Measurements from ENCODE around the gene FGD6.
"Not testable (repeated sequence)": the region's sequence is repeated elsewhere in the genome, so short reads cannot be mapped to it uniquely, and the experiment has no call there.

Gene FGD6

DNA sequence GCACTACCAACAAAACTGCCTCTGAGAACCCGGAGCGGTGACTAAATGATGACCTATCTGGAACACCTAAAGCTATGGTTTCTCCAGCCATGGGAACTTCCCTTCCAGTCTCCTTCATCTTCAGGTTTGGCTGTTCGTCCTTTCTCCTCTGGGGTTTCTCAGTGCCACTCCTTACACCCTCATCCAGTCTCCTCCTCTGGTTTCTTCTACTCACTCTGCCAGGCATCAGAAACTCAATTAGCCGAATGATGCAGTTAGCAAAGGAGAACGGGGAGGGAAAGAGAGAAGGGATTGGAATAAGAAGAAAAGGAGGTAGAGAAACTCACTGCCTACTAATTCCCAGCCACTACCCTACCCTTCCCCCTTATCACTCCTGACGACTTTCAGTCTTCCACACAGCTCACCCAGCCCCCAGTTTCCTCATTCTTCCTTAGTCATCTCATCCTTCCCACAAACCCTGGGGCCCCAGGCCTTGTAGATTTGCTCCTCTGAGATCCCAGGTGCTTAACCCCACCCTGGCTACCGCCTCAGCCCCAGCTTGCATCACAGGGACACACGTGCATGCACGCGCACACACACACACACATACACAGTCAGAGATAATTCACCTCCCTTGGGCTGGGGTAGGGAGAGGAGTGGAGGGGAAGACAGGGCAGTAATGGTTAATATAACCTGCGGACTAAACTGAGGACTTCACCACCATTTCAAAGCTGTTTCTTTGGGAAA, 13.0 kb downstream of the FGD6 start:
- no peak for DNase-seq

DNA sequence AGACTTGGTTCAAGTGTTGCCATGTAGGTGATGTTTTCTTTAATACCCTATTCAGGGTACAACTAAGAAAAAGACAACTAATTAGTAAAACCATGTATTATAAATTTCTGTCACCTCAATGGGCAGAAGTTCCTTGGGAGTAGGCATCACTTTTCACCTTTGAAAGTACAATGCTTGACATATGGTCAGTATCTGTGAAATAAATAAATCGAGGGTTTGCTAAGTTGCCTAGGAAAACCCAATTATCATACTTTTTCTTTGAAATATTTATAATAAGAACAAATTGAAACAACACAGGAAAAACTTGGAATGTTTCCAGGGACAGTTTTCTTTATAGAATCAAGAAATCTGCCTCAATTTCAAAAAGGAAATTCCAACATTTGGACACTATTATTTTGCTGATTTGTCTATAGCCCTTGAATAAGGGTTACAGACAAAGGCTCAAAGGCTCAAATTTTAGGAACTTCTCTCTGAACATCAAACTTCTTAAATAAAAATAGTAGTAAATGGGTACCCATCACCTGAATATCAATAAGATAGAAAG, 13.7 kb downstream of the FGD6 start:
- no peak for DNase-seq

DNA sequence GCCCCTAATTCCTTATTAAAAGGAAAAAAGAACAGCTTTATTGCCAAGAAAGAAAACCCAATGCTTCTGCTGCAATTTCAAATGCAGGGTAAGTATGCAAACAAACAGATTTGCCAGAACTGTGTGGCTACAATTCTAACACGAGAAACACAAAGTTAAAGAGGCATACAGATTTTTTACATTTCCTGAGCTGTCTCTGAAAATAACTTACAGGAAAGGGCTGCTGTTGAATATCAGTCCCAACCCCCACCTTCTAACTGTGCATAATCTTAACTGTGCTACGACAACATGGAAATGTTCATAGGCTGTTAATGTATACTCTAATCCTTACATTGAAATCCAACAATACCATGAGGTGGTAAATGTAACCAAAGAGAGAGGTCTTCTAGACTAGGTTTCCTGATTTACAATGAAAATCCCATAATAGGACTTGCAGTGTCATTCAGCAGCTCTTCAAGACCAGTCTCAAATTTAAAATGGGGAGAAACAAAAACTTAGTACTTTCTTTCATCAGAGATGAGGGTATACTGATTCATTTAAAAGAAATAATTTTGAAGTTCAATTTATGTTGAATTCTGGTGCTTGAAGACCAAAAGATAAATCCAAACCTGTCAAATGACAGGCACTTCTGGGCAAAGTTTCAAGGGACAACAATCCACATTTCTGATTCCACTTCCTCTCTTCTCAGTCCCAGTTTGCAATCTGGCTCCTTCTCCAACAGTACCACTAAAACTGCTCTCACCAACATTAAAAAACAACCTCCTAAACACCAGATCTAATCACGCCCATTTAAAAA, 14.4 kb downstream of the FGD6 start:
- DNase-seq = no peak

DNA sequence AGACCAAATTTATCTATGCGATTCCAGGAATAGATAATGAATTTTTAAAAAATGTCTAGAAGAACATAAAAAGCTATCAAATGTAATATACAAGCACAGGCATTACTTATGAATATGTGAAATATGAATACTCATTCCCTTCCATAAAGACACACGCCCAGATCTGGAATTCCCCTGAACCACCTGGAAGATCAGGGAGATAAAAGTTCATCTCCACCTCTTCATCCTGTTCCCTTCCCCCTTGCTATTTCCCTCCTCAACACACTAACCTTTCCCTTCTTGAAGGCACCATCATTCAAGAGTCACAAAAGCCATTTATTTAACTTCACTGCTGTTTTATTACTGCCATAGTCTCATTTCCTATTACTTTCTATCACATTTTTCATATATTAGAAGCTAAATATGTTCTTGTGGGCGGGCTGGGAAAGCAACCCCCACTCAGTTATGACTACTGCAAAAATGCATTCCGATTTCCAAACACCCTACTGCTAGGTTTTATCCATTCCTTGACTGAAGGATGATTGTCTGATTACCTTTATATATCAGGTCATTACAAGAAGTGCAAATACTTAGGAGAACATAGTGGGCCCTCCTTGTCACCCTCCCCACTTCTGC, 16.1 kb downstream of the FGD6 start:
- no peak for DNase-seq

DNA sequence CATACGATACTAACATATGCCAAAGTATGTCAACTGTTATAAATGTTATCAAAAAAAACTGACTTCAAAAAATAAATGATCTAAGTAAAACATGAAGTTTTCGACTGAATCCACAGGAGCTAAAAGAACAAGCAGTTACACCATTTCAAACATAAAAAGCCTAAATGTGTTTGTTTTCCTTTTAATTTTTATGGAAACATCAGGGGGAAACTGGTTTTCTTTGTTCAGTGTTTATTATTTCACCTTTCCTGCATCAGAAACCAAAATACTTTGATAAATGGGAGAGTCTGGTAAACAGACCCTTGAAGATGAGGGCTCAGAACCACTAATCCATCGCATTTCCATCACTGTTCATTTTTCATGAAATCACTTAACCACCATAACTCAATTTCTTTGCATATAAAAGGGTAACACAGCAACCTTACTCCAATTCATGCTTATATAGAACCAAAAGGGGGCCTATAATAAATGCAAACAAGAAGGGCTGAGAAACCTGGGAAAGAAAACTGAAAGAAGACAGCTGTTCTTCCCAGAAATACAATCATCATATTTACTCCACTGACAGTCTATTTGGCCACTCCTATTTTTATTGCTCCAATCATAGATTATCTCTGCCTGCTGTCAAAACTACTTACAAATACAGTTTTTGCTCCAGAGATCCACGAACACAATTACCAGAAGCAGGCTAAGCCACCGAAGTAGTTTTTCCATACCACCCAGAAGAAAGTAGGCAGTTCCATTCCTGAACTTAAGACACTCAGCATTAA, 17.0 kb downstream of the FGD6 start:
- no peak for DNase-seq

DNA sequence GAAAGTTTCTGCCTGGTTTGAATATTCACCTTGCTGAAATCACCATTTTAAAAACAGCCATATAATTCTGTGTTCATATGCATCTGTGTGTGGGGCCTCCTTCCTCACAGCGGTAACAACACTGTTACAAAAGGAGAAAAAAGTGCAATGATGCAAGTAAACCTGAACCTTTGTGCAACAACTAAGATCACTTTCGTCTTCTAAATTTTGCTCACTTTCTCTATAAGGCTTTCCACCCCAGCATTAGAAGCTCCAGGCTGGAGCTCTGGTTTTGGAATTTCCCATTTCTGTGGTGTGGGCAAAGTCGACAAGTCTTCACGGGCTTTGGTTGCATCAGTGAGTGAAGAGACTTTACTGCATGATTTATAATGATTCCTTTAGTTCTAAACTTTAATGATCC, 18.4 kb downstream of the FGD6 start:
- DNase-seq = no peak

DNA sequence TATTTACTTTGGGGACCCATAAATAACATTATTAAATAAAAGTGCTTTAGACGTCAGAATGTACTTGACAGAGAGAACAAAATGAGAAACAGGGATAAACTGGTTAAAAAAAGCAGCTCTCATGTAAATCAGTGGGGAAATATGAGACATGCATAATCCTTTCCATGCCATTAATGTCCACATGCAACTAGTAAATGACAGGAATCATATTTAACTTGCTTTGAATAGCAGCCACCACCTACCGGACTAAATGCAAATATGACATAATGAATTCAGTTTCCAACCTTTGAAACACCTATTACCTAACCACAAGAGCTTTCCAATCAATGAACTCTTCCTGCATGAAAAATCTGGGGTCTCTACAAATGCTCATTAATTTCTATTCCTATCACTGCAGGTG, 19.6 kb downstream of the FGD6 start:
- DNase-seq = no peak

DNA sequence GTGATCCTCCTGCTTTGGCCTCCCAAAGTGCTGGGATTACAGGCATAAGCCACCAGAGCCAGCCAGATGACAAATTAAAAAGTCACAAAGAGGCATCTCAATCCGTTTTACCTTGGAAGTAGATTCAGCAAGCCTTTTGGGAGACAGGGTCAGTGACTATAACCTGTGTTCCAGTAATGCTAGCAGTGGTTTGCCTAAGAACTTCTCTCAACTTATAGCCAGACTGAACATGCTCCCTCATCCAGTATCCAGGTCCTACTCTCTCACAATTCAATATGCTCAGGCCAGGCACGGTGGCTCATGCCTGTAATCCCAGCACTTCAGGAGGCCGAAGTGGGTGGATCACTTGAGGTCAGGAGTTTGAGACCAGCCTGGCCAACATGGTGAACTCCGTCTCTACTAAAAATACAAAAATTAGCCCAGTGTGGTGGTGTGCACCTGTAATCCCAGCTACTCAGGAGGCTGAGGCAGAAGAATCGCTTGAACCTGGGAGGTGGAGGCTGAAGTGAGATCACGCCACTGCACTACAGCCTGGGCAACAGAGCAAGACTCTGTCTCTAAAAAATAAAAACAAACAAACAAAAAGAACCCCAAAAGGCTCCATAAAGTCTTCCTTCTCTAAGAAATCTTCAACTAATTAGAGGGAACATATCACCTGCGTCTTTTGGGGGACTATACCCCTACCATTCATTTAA, 20.2 kb downstream of the FGD6 start:
- not testable (repeated sequence) for DNase-seq

DNA sequence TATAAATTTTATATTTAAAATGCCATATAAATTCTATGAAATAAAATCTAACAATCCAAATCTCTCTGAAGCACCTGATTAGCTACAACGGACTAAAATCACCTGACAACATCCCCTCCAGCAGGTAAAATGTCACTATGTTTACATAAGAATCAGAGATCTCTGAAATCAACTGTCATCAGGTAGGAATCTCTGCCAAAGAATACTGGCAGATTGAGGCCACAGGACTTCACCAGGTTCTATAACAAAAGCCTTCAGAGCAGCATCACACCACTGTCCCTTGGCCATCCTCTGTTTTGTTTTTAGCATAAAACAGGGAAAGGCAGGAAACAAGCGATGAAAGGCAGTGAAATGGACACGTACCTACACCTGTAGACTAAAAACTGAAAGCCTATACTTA, 22.1 kb downstream of the FGD6 start:
- DNase-seq = no peak

DNA sequence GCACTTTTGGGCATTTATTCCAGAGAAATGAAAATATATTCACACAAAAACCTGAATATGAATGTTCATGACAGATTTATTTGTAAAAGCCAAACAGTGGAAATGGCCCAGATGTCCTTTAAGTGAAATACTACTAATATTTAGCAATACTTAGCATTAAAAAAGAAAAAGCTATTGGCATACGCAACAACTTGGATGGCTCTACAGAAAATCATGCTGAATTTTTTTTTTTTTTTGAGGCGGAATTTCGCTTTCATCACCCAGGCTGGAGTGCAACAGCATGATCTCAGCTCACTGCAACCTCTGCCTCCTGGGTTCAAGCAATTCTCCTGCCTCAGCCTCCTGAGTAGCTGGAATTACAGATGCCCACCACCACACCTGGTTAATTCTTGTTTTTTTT, 24.1 kb downstream of the FGD6 start:
- DNase-seq = no peak

DNA sequence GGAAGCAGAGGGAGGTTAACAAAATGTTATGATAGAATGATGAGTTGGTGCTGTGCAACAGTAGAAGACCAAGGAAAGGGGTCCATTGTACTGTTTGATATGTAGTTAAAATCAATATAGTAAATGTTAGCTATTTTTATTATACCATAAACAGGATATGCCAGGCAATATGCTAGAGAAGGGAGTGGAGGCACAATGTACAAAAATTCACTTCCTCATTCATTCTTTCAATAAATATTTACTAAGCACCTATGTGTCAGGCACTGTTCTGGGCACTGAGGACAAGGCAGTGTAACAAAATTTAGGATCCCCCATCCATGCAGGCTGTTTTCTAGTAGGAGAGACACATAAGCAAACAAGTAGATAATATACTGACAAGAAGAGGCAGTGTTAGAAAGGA, 25.0 kb downstream of the FGD6 start:
- DNase-seq = no peak

DNA sequence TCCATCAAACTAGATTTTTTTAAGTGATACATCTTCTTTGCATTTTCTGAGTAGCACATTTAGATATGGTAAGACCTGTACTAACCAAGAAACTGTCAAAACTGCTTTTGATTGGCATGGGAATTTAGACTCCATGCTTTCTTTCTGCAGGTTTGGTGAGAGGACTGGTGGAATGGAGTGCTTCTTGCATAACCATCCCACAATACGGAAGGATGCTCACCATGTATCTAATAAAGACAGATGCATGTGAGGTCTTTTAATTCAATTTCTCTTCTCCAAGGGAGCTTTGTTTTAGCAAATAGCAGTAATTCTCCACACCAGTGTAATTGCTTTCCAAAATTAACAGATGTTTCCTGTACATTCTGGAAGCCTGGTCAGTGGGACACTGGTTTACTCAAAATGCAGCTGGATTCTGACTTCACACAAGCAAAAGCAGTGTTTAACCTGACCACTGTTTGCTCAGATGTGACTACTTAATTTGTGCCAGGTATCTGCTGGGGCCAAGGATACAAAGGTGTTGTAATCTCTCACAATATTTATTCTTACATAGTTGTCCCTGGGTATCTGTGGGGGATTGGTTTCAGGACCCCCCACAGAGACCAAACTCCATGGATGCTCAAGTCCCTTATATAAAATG, 26.1 kb downstream of the FGD6 start:
- DNase-seq = no peak

DNA sequence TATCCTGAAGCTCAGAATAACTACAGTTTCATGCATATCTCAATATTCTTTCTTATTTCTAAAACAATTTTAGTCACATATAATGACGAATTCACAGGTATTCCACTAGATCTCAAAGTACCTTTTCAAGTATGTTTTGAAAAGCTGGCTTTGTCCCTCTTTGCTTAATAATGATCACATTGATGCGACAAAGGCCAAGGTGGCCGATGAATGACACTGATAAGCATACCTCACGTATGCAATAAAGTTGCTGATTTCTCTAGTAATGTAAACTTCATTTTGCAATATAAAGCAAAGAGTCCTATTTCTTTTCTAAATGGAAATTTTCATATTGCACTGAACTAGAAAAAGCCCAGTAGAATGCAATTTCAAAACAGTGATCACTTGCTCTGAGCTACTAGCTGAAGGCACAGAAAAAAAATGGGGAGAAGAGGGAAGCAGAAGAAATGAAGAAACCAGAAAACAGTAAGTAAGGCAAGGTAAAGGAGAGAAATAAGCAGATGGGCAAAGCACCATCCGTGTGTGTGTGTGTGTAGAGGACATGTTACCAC, 29.3 kb downstream of the FGD6 start:
- no peak for DNase-seq

DNA sequence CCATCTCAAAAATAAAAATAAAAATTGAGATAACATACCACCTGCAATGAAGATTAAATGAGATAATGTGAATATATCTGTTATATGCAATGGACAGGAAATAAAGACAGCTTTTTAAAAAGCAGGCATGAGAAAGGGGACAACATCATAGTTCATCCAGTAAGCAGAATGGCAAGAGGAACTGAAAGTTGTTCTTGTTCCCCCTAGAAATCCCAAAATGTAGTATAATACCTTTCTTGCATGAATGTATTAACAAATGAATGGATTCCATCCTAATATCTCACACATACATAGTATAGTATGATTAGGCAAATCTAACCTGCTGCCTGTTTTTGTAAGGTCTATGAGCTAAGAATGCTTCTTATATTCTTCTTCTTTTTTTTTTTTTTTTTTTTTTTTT, 31.4 kb downstream of the FGD6 start:
- no peak for DNase-seq

DNA sequence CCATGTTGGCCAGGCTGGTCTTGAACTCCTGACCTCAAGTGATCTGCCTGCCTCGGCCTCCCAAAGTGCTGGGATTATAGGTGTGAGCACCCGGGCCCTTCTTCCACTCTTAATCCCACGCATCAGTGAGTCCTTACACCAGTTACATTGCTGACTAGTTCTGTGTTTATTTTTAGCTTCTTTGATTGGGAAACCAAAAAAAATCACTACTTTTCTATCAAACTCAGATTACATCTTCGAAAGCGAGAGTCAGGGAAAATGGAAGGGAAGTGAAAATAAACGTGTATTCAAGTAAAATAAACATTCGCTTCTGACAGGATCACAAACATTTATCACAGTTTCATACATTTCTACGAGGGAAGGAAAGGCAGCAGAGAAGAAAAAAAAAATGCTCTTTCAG, 32.2 kb downstream of the FGD6 start:
- no peak for DNase-seq

DNA sequence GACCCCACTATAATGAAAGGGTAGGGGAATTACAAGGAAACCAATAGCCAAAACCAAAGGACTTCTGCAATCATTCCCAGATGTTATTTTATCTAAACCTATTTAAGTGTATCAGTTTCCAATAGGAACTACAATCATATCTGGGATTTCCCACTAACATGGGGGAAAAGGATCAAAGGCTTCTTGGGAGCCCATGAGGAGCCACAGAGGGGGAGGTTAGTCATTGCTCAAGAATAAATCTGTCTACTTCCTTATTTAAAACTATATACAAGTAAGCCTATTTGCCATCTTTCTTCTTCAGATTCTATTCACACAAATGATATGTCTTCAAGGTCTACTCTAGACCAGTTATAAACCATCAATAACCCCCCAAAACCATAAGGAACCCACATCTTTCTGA, 33.1 kb downstream of the FGD6 start:
- no peak for DNase-seq

DNA sequence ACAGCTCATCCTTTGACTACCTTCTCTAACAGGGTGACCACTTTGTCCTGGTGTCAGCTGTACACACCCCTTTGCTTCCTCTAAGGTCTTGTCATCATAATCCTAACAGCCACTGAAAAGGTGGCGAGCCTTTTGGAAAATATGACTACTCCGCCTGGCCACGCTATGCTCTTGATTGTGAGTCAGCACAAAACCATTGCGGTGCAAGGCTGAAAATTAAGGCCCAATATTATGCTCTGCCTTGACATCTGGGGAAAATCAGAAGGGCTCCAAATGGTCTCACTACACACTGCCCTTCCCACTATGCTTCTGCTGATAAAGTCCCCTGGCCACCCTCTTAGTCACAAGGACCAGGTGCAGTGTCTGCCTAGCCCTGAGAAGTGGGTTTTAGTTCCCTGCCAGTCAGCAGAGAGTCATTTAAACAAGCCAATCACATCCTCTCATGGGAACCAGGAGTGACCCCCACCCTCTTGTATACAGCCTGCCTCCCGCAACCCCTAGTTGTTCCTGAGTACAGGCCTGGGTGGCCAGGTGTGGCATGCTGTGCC, 34.3 kb downstream of the FGD6 start:
- DNase-seq = no peak

DNA sequence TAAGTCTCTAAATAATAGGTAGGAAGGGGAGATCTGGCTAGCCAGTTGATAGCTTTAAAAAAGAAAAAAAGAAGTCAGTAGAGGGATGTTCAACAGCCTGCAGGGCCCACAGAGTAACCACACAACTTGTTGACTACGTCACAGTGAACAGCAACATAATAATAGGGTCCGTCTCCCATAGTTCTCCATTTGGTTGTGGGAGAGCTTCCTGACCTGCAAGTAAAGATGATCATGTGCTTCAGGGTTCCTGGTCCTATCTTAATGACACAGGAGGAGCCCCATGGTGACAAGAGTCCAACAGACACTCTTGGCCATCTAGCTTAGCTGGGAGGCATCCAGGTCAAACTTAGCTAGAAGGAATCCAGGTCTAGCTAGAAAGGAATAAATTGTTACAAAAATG, 36.2 kb downstream of the FGD6 start:
- no peak for DNase-seq

DNA sequence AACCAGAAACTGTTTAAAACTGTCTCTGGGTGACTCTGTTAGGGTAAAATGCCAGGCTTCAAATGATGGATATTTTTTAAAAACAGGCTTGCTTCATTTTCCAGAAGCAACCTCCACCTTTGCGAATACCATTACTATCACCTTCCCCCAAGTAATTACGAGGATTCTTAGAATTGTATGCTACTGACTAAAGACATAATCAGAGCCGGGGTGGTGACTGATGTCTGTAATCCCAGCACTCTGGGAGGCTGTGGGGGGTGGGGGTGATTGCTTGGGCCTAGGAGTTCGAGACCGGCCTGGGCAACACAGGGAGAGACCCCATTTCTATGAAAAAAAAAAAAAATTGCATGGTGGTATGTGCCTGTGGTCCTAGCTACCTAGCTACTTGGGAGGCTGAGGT, 38.3 kb downstream of the FGD6 start:
- DNase-seq = no peak

DNA sequence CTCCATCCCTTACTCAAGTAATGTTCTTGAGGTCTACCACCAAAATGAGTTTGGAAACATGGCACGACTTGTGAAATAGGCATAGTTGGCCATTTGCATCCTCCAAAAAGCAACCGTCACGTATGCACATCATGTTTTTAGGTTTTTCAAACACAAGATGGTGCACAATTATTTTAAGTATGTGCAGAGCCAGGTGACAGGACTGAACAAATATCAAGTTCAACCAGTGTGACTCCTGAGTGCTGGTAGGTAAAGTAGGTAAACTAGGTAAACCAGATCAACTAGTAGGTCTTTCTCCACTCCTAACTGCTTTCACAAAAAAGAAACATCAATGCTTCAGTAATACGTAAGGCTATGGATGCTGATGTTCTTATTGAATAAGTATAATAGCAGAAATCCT, 39.1 kb downstream of the FGD6 start:
- no peak for DNase-seq

DNA sequence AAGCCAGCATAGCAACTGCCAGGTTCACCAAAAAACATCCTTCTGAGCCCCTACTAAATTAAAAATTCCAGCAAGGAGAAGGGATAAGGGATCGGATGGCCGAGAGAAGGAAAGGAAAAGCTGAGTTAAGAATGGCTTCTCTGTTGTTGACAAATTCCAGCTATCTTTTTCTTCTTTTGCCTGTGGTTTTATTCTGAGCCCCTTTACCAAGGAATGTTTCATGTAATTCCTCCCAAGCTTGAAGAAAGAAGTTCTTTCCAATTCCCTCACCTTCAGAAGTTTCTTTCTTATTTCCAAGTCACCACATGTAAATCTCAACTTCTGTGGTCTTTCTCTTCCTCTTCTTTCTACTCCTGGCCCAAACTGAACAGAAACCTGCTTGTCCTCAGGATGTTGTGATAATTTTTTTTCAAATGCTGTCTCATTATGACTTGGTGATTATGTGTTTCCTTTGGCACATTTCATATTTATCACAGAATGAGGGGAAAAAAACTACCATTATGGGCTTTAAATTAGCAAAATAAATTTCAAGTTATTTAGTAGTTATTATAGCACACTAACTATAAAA, 40.0 kb downstream of the FGD6 start:
- no peak for DNase-seq

Measured in stimulated activated CD4-positive, alpha-beta T cell treated with anti-CD3 and anti-CD28 coated beads, Interleukin-2, amount 100 ng/mL, for 24 hours (primary cell).